GM18498 (cell line): ENCODE measurements around the gene DTX1.
A peak's percentile ranks its signal among the peaks of the same experiment; 100 is the strongest.

Source experiments
- ATAC-seq: cut with Tn5 transposase; IDR thresholded peaks from one replicate; pipeline ENCODE4 v1.9.1; 2021; ENCODE audit warnings: mild to moderate bottlenecking, moderate library complexity; ENCODE audit not compliant: unreplicated experiment

DTX1 gene

GRCh38 chr12:113070117-113070906 lies 13.8 kb downstream of the DTX1 start:
- peak; percentile 51 for ATAC-seq

GRCh38 chr12:113071135-113072112 lies 14.9 kb downstream of the DTX1 start:
- no peak for ATAC-seq

GRCh38 chr12:113072136-113072535 lies 15.6 kb downstream of the DTX1 start:
- ATAC-seq = no peak

- ATAC-seq = no peak
Observed at GRCh38 chr12:113073586-113073985, 17.1 kb downstream of the DTX1 start.

GRCh38 chr12:113075137-113075683 lies 18.7 kb downstream of the DTX1 start:
- ATAC-seq = peak; percentile 93

- ATAC-seq = no peak
Observed at GRCh38 chr12:113077057-113077858, 20.7 kb downstream of the DTX1 start.

GRCh38 chr12:113077859-113078255 lies 21.3 kb downstream of the DTX1 start:
- no peak for ATAC-seq

- ATAC-seq = no peak
Observed at GRCh38 chr12:113081873-113082272, 25.3 kb downstream of the DTX1 start.

- ATAC-seq = peak; percentile 84
Observed at GRCh38 chr12:113082486-113083148, 26.1 kb downstream of the DTX1 start.

GRCh38 chr12:113083863-113084435 lies 27.4 kb downstream of the DTX1 start:
- no peak for ATAC-seq

GRCh38 chr12:113086249-113087164 lies 30.0 kb downstream of the DTX1 start:
- no peak for ATAC-seq

- no peak for ATAC-seq
Observed at GRCh38 chr12:113087193-113087592, 30.7 kb downstream of the DTX1 start.

GRCh38 chr12:113088037-113088436 lies 31.5 kb downstream of the DTX1 start:
- ATAC-seq = no peak

- no peak for ATAC-seq
Observed at GRCh38 chr12:113088971-113089756, 32.6 kb downstream of the DTX1 start.

GRCh38 chr12:113089839-113090238 lies 33.3 kb downstream of the DTX1 start:
- ATAC-seq = no peak

- ATAC-seq = no peak
Observed at GRCh38 chr12:113090740-113091139, 34.2 kb downstream of the DTX1 start.

GRCh38 chr12:113091506-113091905 lies 35.0 kb downstream of the DTX1 start:
- ATAC-seq = no peak
